Prostate gland (tissue), 2 donors: ENCODE measurements around the gene PLXNB2. TPM values are rescaled to one million over a fixed set of nuclear protein-coding genes. Genes with fewer than 3 reads are reported as not detected.
A peak's percentile ranks its signal among the peaks of the same experiment; 100 is the strongest.

Experiments used
- DNase-seq: peaks from one replicate; pipeline ENCODE4 v3.0.0-alpha.2; 2019; ENCODE audit warnings: low spot score
- H3K27ac ChIP-seq, 2 donors: fragments of 200-600 bp; sonication (generic); 2 replicates each; pipeline ENCODE4 v1.5.1; 2017 to 2019
- H3K27me3 ChIP-seq: fragments of 200-600 bp; sonication (generic); replicated peaks from 2 replicates; pipeline ENCODE4 v1.5.1; 2019; ENCODE audit not compliant: insufficient read depth
- H3K36me3 ChIP-seq, 2 donors: fragments of 200-600 bp; sonication (generic); 1 replicate in 1 of 2; 2 replicates in 1 of 2; pipeline versions ENCODE4 v1.5.1 to v1.8.1; 2017 to 2019
- H3K4me1 ChIP-seq: fragments of 200-600 bp; sonication (generic); replicated peaks from 2 replicates; pipeline ENCODE4 v1.5.1; 2019
- H3K4me3 ChIP-seq, 2 donors: fragments of 200-600 bp; sonication (generic); 2 replicates each; pipeline ENCODE4 v1.5.1; 2017 to 2019
- H3K9me3 ChIP-seq: fragments of 200-600 bp; sonication (generic); 2 replicates; pipeline ENCODE4 v1.5.1; 2017
- POLR2A ChIP-seq: fragments of 450-650 bp; IDR thresholded peaks from one replicate; pipeline ENCODE4 v1.6.1; 2016; ENCODE audit warnings: antibody characterized with exemption, mild to moderate bottlenecking
- POLR2AphosphoS5 ChIP-seq: sonication (generic); formaldehyde crosslinking; IDR thresholded peaks from one replicate; pipeline ENCODE4 v1.6.1; 2017; ENCODE audit warnings: antibody characterized with exemption
- WGBS: methylation state at CpG from one replicate; pipeline ENCODE4 v1.1.5; 2018; 5-methylcytosine and 5-hydroxymethylcytosine counted together
- intact Hi-C: fragments of 100-400 bp; cut with DNase I; formaldehyde crosslinking; loops from one replicate; pipeline ENCODE4 v1.14.2; 2022
- total RNA-seq, 2 donors: library from RNA; depleted of rRNA; stranded (reverse); fragments of >200 nt; gene quantifications; one replicate each; pipeline ENCODE4 v1.1.0, GENCODE V29; 2016
- TF ChIP-seq, protein P1 (sequence below), 4 experiments: fragments of 200-600 bp in 2 of 4; fragments of 450-650 bp in 2 of 4; sonication (generic) in 2 of 4; IDR thresholded peaks; 1 replicate in 3 of 4; 2 replicates in 1 of 4; pipeline ENCODE4 v1.5.1; 2016 to 2019; ENCODE audit warnings: antibody characterized with exemption in 4 of 4, mild to moderate bottlenecking in 2 of 4, moderate library complexity in 2 of 4

The PLXNB2 gene
- total RNA-seq, 2 donors from 2014 or later = 259 to 309 TPM

DNA sequence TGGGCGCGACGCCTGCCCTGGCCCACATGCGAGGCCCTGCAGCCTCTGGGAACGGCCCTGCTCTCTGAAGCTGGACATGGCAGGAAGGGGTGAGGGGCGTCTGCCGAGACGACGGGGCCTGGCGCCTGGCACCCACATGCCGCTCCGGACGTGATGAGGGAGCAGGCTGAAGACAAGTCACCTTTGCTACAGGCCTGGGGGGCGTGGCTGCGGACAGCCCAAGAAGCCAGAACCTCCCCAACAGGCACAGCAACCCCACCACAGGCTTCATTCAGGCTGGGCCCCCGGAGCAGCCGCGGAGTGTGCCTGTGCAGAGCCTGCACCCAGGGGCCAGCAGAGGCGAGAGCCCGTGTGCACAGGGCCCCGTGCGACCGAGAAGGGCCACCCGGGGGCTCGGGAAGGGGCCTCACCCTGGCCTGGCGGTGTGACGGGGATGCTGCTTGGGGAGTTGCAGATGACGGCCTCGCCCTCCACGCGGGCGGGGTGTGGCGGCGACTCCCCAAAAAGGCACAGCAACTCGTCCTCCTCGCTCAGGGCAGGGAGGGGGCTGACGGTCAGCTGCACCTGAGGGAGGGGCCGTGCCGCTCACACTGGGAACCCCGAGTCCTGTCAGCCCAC, 20.6 kb downstream of the PLXNB2 start:
- intact Hi-C loops = no loop called here
- H3K4me1 ChIP-seq = peaks cover 10% of the 10 kb centered on the region
- H3K36me3 ChIP-seq = peaks cover 18 to 57% of the 10 kb centered on the region in 2 donors
- no peak for DNase-seq
- H3K9me3 ChIP-seq = no peaks in the 10 kb centered on the region
- TF ChIP-seq POLR2AphosphoS5 = no peak
- TF ChIP-seq, protein P1, sequence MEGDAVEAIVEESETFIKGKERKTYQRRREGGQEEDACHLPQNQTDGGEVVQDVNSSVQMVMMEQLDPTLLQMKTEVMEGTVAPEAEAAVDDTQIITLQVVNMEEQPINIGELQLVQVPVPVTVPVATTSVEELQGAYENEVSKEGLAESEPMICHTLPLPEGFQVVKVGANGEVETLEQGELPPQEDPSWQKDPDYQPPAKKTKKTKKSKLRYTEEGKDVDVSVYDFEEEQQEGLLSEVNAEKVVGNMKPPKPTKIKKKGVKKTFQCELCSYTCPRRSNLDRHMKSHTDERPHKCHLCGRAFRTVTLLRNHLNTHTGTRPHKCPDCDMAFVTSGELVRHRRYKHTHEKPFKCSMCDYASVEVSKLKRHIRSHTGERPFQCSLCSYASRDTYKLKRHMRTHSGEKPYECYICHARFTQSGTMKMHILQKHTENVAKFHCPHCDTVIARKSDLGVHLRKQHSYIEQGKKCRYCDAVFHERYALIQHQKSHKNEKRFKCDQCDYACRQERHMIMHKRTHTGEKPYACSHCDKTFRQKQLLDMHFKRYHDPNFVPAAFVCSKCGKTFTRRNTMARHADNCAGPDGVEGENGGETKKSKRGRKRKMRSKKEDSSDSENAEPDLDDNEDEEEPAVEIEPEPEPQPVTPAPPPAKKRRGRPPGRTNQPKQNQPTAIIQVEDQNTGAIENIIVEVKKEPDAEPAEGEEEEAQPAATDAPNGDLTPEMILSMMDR (IDR thresholded peaks at IDR 0.05) = no peak
- TF ChIP-seq POLR2A = no peak
- no peak overlapping the region for H3K27ac ChIP-seq
- no peak overlapping the region for H3K4me3 ChIP-seq
- H3K27me3 ChIP-seq = no peaks in the 10 kb centered on the region
- WGBS = 84% methylated on average over 16 of the region's 40 CpGs

DNA sequence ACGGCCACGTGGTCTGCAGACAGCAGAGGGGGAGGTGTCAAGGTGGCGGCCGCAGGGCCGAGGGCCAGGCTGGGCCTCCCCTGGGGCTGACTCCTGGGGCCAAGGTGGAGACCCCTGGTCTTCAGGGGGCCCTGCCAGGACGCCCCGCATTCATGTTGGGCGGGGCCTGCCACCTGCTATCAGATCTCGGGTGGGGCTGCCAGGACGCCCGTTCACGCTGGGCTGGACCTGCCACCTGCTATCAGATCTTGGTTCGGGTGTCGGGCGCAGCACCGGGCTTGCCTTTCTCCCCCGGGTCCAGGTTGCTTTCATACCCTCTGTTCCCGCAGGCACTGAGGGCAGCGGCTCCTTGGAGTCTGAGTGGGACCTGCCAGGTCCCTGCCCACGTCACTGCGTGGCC, 21.2 kb downstream of the PLXNB2 start:
- Histone ChIP-seq H3K27me3 (no peaks in the 10 kb centered on the region), H3K4me1 (peaks cover 14% of the 10 kb centered on the region), H3K36me3 (peaks cover 23 to 58% of the 10 kb centered on the region in 2 donors), H3K4me3 (no peak overlapping the region), H3K27ac (no peak overlapping the region), H3K9me3 (no peaks in the 10 kb centered on the region)
- DNase-seq = no peak
- intact Hi-C loops = no loop called here
- TF ChIP-seq POLR2AphosphoS5 (no peak), POLR2A (no peak)
- TF ChIP-seq, protein P1 (IDR thresholded peaks at IDR 0.05) = no peak
- WGBS = 79% methylated on average over 20 of the region's 21 CpGs

DNA sequence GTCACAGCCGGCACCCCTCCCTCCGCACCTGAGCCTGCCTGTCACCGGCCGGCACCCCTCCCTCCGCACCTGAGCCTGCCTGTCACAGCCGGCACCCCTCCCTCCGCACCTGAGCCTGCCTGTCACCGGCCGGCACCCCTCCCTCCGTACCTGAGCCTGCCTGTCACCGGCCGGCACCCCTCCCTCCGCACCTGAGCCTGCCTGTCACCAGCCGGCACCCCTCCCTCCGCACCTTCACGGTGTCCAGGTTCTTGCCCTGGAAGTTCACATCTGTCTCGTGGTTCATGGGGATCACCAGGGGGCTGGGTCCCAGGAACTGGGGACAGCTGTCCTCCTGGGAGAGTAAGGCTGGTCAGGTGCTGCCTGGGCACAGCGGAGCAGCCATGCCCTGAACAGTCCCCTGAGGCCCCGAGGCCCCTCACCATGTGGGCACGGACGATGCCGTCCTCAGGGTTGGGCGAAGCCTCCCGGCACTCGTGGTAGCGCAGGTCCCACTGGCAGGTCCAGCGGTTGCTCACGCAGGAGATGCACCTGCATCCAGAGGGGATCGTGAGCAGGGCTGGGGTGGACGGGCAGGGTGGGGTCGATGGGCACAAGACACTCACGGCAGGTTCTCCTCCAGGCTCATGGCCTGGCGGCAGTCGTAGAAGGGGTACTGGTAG, 21.7 kb downstream of the PLXNB2 start:
- intact Hi-C loops = no loop called here
- peaks cover 27 to 64% of the 10 kb centered on the region in 2 donors for H3K36me3 ChIP-seq

DNA sequence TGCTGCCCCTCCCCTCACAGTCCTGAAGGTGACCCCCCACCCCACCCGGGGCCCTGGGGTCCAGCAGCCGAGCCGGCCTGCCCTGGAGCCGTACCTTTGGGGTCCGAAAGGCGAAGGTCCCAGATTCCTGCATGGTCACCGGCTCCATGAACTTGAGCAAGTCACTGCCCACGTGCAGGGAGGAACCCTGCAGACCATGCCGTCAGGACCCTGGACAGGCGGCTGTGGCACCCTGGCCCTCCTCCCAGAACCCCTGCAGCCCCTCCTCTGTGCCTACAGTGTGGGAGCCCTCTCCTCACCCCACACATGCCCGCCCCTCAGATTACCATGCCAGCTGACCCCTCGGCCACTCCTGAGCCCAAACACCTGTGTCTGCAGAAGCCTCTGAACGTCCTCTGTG, 23.0 kb downstream of the PLXNB2 start:
- no peak for DNase-seq
- Histone ChIP-seq H3K4me1 (peaks cover 14% of the 10 kb centered on the region), H3K27me3 (no peaks in the 10 kb centered on the region), H3K27ac (no peak overlapping the region), H3K4me3 (no peak overlapping the region), H3K9me3 (no peaks in the 10 kb centered on the region), H3K36me3 (peaks cover 37 to 68% of the 10 kb centered on the region in 2 donors)
- TF ChIP-seq POLR2A = no peak
- intact Hi-C loops = no loop called here
- WGBS = 80% methylated on average over 12 of the region's 13 CpGs

More for the DNA sequence above, 21.7 kb downstream of the PLXNB2 start:
- Histone ChIP-seq H3K27ac (no peak overlapping the region), H3K27me3 (no peaks in the 10 kb centered on the region), H3K4me1 (peaks cover 14% of the 10 kb centered on the region), H3K4me3 (no peak overlapping the region), H3K9me3 (no peaks in the 10 kb centered on the region)
- WGBS = 88% methylated on average over 30 of the region's 34 CpGs
- DNase-seq = no peak
- TF ChIP-seq, protein P1 (IDR thresholded peaks at IDR 0.05) = no peak
- TF ChIP-seq POLR2AphosphoS5 (no peak), POLR2A (no peak)

DNA sequence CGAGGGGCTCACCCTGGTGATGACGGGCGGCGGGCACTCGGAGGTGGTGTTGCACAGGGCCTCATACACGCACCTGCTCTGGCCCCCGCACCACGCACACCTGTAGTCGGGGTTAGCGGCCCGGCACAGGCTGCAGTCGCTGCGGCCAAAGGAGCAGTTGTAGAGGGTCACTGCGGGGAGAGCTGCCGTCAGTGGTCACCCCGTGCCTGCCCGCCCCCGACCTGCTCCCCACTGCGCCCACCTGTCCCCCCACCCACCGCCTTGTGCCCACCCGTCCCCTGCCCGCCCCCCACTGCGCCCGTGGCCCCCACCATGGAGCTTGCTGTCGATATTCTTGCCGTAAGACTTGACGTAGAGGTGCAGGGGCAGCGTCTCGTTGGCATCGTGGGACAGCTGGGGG, 23.6 kb downstream of the PLXNB2 start:
- no peak for DNase-seq
- no peaks in the 10 kb centered on the region for H3K9me3 ChIP-seq
- no peaks in the 10 kb centered on the region for H3K27me3 ChIP-seq
- H3K4me1 ChIP-seq = peaks cover 14% of the 10 kb centered on the region
- 86% methylated on average over 30 of the region's 30 CpGs for WGBS
- TF ChIP-seq POLR2A (no peak), POLR2AphosphoS5 (no peak)
- TF ChIP-seq, protein P1 (IDR thresholded peaks at IDR 0.05) = no peak
- H3K36me3 ChIP-seq = peaks cover 33 to 65% of the 10 kb centered on the region in 2 donors
- H3K4me3 ChIP-seq = no peak overlapping the region
- H3K27ac ChIP-seq = peak overlapping the region in 1 of 2 donors; percentile 63
- intact Hi-C loops = no loop called here
